Heart left ventricle (tissue), 13 donors: ENCODE data around the gene CLDN16.

Source experiments
- POLR2A ChIP-seq, 2 donors: fragments of 450-650 bp; IDR thresholded peaks; one replicate each; pipeline ENCODE4 v1.6.1; 2017; ENCODE audit warnings: antibody characterized with exemption in 2 of 2, mild to moderate bottlenecking in 2 of 2, moderate library complexity in 2 of 2
- TF ChIP-seq, protein P1 (sequence below), 12 donors: fragments of 200-600 bp; sonication (generic) in 4 of 12; IDR thresholded peaks; one replicate each; pipeline versions ENCODE4 v1.5.0 to v1.8.0; 2018 to 2022; ENCODE audit warnings: antibody characterized with exemption in 12 of 12, mild to moderate bottlenecking in 5 of 12
- donor health status: ischemic (EF 13 %, LVEDD 7.1; RV severe dilation, severe dysfunction).
- donor health status: DM: no; HTN: yes; CAD: no.
- donor health status: DM: no; HTN: no; CAD: no.
- donor health status: ischemic (EF 25% LVEDD 6.9; RV normal size, moderate dysfunction).
- donor health status: ischemic (EF 25% LVEDD 5.7; RV mildly dilated, moderate dysfunction).
- donor health status: ischemic (EF 35%, LVEDD 5.7; RV mildly dilated, moderate dysfunction).
- donor health status: nonischemic (EF 11% LVEDD 7.7; RV severe dilation, severe dysfunction).
- donor health status: DM: yes; HTN: yes; CAD: no.
- donor health status: PGD.
- donor health status: ischemic (EF 29% LVEDD 5.4; RV normal size, mild dysfunction).
- donor health status: nonischemic (EF 23%, LVEDD 6.1; RV moderate dilation, normal function).

DNA sequence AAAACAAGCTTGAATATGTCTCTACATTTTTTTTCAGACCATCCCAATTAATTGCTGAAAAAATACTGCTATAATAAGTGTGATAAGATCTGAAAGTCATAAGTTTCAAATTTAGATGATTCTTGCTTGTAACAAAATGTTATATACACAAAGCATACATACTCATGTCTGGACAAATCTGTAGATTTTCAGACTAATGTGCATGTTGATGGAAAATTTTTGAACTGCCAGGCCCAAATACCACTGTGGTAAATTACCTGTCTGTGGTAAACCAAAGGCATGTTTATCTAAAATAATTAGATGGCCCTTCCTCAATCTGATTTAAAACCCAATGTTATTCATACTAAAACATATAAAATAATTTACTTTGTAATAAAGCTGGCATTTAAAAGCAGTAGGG lies 31.7 kb upstream of the CLDN16 start:
- TF ChIP-seq, protein P1, sequence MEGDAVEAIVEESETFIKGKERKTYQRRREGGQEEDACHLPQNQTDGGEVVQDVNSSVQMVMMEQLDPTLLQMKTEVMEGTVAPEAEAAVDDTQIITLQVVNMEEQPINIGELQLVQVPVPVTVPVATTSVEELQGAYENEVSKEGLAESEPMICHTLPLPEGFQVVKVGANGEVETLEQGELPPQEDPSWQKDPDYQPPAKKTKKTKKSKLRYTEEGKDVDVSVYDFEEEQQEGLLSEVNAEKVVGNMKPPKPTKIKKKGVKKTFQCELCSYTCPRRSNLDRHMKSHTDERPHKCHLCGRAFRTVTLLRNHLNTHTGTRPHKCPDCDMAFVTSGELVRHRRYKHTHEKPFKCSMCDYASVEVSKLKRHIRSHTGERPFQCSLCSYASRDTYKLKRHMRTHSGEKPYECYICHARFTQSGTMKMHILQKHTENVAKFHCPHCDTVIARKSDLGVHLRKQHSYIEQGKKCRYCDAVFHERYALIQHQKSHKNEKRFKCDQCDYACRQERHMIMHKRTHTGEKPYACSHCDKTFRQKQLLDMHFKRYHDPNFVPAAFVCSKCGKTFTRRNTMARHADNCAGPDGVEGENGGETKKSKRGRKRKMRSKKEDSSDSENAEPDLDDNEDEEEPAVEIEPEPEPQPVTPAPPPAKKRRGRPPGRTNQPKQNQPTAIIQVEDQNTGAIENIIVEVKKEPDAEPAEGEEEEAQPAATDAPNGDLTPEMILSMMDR (IDR thresholded peaks at IDR 0.05), result no peak
- no peak for TF ChIP-seq POLR2A (IDR thresholded peaks at IDR 0.05)
